Measurements from ENCODE around the gene SPTB.
A peak's percentile ranks its signal among the peaks of the same experiment; 100 is the strongest.

Gene SPTB

GRCh38 chr14:64816221-64816783, 63.4 kb downstream of the SPTB start:
- H3K4me3 ChIP-seq (ENCODE audit: low read depth, low read length) = no peak overlapping the region
- TF ChIP-seq CTCF (IDR thresholded peaks at IDR 0.05; ENCODE audit: low read depth, low read length, missing control alignments) = no peak
- no peak for DNase-seq (ENCODE audit: low read depth)

GRCh38 chr14:64815257-64815656, 64.5 kb downstream of the SPTB start:
- H3K4me3 ChIP-seq (ENCODE audit: low read depth, low read length) = no peak overlapping the region
- no peak for TF ChIP-seq CTCF (IDR thresholded peaks at IDR 0.05; ENCODE audit: low read depth, low read length, missing control alignments)
- DNase-seq (ENCODE audit: low read depth) = no peak

- peak; percentile 19 for DNase-seq (ENCODE audit: low read depth)
- H3K4me3 ChIP-seq (ENCODE audit: low read depth, low read length) = no peak overlapping the region
- no peak for TF ChIP-seq CTCF (IDR thresholded peaks at IDR 0.05; ENCODE audit: low read depth, low read length, missing control alignments)
These were observed 67.3 kb downstream of the SPTB start for GRCh38 chr14:64812412-64812811.

GRCh38 chr14:64811676-64812075, 68.0 kb downstream of the SPTB start:
- no peak for TF ChIP-seq CTCF (IDR thresholded peaks at IDR 0.05; ENCODE audit: low read depth, low read length, missing control alignments)
- DNase-seq (ENCODE audit: low read depth) = no peak
- H3K4me3 ChIP-seq (ENCODE audit: low read depth, low read length) = no peak overlapping the region

- no peak overlapping the region for H3K4me3 ChIP-seq (ENCODE audit: low read depth, low read length)
- DNase-seq (ENCODE audit: low read depth) = no peak
- no peak for TF ChIP-seq CTCF (IDR thresholded peaks at IDR 0.05; ENCODE audit: low read depth, low read length, missing control alignments)
These were observed 71.3 kb downstream of the SPTB start for GRCh38 chr14:64808449-64808848.

GRCh38 chr14:64807551-64807950, 72.2 kb downstream of the SPTB start:
- no peak overlapping the region for H3K4me3 ChIP-seq (ENCODE audit: low read depth, low read length)
- no peak for TF ChIP-seq CTCF (IDR thresholded peaks at IDR 0.05; ENCODE audit: low read depth, low read length, missing control alignments)
- DNase-seq (ENCODE audit: low read depth) = no peak

- no peak for TF ChIP-seq CTCF (IDR thresholded peaks at IDR 0.05; ENCODE audit: low read depth, low read length, missing control alignments)
- DNase-seq (ENCODE audit: low read depth) = no peak
- H3K4me3 ChIP-seq (ENCODE audit: low read depth, low read length) = no peak overlapping the region
These were observed 72.7 kb downstream of the SPTB start for GRCh38 chr14:64806862-64807495.
